ENCODE measurements around the gene MAML2. TPM values are rescaled to one million over a fixed set of nuclear protein-coding genes. Genes with fewer than 3 reads are reported as not detected.

The MAML2 gene
- 2.9 to 4.6 TPM (median 3.4 TPM) in 5 replicates for total RNA-seq (2022; extraction: Qiagen RNA extraction)

DNA sequence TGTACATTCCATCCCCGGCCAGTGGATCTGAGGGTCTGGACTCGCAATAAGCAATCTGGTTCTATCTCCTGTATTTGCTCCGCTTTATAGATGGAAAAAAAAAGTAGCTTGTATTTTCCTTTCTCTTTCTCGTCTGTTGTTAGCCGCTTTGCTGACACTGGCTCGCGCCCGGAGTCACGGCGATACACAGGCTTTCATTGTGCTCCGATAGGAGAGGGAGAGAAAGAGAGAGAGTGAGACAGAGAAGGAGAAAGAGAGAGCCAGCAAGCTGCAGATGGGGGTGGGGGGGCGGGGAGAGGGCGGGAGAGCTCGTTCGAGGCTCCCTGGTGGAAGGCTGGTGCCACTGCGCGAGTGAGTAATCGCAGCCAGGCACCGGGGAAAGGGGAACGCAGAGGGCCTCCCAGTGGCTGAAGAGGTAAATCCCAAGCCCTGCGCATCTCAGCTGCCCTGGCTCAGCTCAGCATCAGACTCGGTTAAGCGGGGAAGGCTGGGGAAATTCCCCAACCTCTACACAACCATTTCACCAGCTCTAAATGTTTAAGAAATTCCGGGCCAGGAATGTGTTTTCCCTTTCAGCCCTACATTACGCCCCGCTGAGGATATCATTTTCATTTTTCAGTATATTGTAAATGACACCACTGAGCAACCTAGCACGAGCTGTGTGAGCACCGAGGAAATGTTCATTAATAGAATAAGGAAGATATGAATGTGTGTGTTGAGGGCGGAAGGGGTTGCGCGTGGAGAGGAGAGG lies at the start of gene MAML2:
MAML2 (minus strand) TSS at position 235 of the 751 bp plus-strand sequence. CDS start 1,300 bp downstream, outside the sequence.

DNA sequence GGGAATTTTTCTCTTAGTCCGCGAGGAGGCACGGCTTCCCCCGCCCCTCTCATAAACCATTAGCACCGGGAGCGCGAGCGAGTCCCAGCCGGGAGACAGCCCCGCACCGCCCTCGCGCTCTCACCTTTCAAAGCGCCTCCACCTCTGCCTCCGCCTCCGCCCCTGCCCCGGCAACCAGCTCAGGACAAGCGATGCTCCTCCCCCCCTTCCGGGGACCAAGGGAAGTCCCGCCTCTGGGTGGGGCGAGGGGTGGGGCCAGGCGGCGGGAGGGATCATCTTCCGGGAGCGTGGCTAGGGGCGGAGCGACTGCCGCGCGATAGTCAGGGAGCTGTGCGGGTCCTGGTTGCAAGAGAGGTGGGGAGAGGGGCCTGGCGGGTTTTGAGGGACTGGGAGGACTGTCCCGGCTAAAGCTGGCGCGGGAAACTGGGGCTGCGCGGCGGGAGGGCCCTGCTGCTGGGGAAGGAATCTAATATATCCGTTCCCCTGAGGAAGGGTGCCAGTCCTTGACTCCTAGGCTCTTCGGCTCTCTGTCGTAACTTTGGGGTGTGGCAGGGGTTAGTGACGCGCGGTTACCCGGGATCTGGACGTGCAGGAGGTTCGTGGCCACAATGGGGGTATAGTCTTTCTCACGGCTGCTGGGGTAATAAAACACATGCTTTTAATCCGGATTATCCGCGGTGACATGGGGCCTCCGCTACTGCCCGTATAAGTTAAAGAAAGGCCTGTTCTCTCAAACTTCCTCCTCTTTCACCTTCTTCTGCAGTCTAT lies 46.9 kb upstream of the MAML2 start, which contains the start of the genes CCDC82 and JRKL:
CCDC82 (minus strand) TSS at position 193 of the 768 bp plus-strand sequence. CDS start 5,165 bp downstream, outside the sequence.
JRKL (plus strand) TSS at position 294 of the 768 bp plus-strand sequence. CDS start 637 bp downstream, outside the sequence.

Other genes starting within 250 kb of the MAML2 start
- 16.9 to 22.1 TPM (median 18.2 TPM) in 5 replicates for gene CCDC82, start 46.7 kb upstream of the MAML2 start, total RNA-seq (2022; extraction: Qiagen RNA extraction)
- 4.2 to 8.0 TPM (median 5.9 TPM) in 5 replicates for gene JRKL, start 46.8 kb upstream of the MAML2 start, total RNA-seq (2022; extraction: Qiagen RNA extraction)

All from A549 treated with AZD2906 at 1 μM for 4 hours (cell line).